Tongue (tissue), 2 donors: ENCODE data around the gene ITPR1. TPM values are rescaled to one million over a fixed set of nuclear protein-coding genes. Genes with fewer than 3 reads are reported as not detected.
"Not testable (repeated sequence)": the region's sequence is repeated elsewhere in the genome, so short reads cannot be mapped to it uniquely, and the experiment has no call there.

Experiments
- DNase-seq: peaks from one replicate; pipeline ENCODE4 v3.0.0-alpha.2; 2015
- total RNA-seq: library from RNA; depleted of rRNA; stranded (reverse); fragments of >200 nt; gene quantifications from one replicate; pipeline ENCODE4 v1.2.3, GENCODE V29; 2014

Gene ITPR1
- total RNA-seq = 47.3 TPM

DNA sequence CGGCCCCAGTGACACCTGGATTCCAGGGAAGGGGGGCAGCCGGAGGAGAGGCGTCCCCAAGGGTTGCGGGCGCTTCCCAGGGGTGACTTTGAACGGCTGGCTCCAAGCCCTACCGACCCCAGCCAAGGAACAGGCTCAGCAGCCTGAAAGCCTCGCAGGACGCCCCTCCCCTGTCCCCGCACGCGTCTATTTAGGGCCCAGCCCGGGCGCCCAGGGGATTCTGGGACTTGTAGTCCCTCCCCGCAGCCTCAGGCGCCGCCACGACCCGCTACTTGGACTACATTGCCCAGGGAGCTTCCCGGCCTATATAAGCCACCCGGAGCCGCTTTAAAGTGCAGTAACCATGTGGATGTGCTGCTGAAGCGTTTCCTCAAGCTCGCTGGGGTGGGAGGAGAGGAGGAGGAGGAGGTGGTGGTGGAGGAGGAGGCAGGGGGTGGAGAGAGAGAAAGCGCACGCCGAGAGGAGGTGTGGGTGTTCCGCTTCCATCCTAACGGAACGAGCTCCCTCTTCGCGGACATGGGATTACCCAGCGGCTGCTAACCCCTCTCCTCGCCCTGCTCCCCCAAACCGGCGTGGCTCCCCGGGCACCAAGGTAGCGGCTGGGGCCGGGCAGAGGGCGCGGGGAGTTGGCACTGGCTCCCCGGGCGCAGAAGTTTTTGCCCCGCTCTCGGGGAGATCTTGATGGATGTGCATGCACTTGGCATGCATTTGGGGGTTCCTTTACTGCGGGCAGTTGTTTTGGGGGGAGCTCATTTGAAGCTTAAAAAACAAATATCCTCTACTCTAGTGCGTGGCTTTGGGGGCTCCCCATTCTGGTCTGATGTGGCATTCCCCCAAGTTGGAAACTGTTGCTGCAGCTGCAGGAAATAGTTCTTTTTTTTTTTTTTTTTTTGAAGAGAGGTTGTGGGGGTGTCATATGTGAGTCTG, at the start of gene ITPR1:
TSS of gene ITPR1 (plus strand) at position 335 of the 927 bp plus-strand sequence. CDS start 23,144 bp downstream, outside the sequence.
- DNase-seq = peak; percentile 99

- no peak for DNase-seq
These were observed 45.7 kb upstream of the ITPR1 start for GRCh38 chr3:4447295-4447999.

DNA sequence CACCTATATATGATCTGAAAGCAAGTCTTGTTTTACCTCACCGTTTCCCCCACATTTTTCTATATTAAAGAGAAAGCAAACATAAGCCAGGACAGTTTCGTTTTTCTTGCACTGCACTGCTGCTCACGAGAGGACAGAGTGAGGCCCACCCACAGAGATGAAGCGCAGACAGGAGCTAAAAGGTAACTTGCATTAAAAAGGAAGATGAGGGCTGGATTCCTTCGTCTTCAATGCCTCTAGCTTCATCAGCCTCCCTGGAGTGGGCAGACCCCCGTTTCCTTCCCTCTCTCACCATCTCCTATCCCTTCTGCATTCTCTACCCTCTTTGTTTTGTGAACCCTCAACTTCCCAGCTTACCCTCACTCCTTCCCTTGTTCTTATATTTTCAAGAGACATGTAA, 45.0 kb upstream of the ITPR1 start:
- DNase-seq = no peak

DNA sequence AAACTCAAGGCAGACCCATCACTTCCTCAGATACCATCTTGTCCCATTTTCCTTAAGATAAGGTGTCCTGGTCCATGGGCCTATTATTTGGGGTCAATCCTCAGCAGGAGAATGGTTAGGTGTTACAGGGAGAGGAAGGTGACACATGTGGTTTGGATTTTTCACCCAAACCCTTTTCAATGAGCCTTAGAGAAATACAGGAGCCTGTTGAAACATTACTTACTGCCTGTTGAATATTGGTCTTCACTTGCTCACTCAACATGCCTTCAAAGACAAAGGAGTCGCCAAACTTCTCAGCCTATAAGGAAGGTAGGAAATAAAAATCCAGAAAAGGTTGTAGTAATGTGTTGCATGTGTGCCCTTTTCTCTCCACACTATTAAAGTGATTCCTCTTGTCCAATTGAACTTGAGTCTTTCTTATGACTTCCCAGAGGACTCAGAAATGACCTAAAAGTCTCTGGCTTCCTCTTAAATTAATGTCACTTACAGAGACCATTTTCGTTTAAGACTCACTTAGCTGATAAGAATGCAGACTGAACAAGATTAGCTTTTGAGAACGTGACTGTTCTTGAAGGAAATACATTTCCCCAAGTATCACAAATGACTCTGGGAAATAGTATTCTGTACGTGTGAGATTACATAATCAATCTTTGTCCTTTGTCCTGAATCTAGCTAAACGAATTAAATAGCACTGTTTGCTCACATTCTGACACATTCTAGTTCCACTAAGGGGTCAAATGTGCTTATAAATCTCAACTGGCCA, 43.9 kb upstream of the ITPR1 start:
- no peak for DNase-seq

GRCh38 chr3:4454142-4454541, 39.0 kb upstream of the ITPR1 start:
- no peak for DNase-seq

GRCh38 chr3:4456780-4457179, 36.4 kb upstream of the ITPR1 start:
- not testable (repeated sequence) for DNase-seq

GRCh38 chr3:4458961-4459360, 34.2 kb upstream of the ITPR1 start:
- DNase-seq = no peak

GRCh38 chr3:4460334-4460733, 32.8 kb upstream of the ITPR1 start:
- no peak for DNase-seq

DNA sequence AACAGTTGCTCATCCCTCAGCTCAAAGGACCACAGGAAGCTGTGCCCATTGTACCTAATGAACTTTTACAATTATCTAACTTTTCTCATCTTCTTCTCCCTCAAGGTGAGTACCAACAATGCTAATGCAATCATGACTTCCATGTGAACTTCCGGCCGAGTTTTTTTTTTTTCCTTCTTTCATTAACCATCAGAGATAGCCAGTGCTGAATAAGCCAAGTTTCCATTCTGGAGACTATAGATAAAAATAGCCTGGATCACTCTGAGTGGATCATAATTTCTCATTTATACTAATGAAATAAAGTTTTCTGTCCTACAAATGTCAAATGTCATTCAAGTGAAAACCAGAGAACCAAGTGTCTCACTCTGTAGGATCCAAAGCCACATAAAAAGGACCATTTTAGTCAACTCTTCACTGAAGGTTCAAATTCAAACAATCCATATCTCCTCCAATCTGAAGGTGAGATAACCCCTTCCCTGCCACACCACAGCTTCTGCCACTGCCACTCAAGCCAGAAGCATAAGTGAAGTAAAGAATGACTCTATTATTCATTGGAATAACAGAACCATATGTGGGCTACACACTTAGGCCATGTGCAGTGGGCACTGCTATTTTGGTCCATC, 31.6 kb upstream of the ITPR1 start:
- no peak for DNase-seq

DNA sequence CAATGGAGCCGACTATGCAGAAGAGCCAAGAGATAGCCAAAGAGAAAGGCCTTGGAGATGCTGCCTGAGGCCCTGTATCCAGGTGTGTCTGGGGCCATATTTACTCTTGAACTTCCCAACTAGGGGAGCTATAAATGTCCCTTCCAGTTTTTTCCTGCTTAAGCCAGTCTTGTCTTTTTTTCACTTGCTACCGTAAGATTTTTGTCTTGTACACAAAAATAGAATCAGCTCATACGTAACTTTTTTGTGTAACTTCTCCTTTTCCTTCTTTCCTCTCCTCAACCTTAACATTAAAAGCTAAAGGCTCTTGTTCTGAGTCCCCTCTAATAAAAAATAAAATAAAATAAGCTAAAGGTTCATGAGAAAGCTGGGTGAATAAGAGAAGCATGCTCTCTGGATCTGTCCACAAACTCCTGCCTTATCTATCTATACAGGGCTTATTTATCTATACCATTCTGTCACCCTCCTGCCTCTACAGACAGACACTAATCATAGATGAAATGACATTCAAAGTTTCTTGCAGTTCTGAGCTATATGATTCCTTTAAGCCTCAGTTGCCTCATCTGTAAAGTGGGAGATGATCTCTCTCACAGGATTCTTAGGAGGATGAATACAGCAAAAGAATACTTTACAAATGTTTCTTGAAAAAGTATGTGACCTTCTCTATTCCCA, 30.6 kb upstream of the ITPR1 start:
- DNase-seq = no peak

GRCh38 chr3:4464576-4464975, 28.6 kb upstream of the ITPR1 start:
- no peak for DNase-seq

DNA sequence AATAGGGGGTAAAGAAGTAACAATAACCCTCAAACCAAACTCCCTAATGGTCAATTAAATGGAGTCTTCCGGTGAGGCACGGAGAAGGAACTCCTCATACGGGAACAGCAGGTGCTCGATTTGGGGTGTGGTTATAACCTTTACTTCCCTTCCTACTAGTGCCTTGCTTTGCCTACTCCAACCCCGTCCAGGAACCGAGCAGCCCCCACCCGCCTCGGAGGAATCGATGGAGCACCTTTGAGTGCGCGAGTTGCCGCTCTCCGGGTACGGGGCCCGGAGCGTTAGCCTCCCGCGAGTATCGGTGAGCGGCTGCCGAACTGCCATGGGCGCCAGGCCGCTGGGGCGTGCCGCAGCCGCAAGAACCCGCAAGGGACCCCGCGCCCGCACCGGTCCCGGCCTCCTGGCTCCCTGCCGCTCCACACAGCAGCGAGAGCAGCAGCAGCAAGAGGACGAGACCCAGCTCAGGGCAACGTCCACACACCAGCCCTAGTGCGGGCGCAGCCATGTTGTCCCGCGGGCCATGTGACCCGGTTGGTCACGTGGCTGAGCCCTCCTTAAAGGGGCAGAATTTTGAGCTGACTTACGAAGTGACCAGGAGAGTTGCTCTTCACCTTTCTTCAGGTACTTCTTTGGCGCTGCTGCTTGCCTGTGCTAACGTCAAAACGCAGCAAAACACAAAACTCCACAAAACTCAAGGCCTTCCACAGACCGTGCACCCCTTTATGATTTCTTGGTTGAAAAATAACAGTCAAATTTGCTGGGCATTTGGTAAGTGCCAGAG, 26.2 kb upstream of the ITPR1 start, which contains the start of gene SUMF1:
TSS of gene SUMF1 (minus strand) at position 529 of the 781 bp plus-strand sequence. CDS start at position 505, 24 bp downstream.
- DNase-seq = peak; percentile 91

GRCh38 chr3:4467522-4467867, 25.7 kb upstream of the ITPR1 start:
- DNase-seq = no peak

DNA sequence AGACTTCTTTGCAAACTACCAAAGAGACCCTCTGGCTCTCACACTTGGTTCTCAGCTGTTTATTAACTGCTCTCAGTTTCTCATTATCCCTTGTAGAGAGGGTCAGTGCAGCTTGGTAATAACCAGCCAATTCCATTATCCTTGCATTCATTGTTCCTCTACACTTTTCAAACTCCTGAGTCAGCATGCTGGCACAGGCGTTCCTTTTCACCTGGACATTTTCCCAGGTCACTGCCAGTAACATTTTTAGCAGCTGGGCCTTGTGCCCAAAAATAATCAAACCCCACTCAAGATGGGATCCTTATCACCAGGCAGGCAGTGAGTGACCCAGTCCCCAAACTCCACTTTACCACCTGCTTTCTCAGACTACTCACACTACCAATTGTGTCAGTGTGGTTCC, 21.2 kb upstream of the ITPR1 start:
- no peak for DNase-seq

DNA sequence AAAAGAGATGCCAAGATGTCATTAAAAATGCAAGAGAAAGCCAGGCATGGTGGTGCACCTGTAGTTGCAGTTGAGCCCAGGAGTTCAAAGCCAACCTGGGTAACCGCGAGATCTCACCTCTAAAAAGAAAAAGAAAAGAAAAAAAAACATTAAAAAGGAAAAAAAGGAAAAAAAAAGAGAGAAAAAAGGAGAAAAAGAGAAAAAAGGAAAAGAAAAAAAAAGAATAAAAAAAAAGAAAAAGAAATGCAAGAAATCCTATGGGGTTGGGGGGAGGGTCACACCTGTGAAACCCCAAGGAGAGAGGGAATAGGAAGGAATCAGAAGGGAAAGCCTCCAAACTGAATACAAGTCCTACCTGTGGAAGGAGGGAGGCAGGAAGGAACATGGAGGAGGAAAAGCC, 20.8 kb upstream of the ITPR1 start:
- no peak for DNase-seq

DNA sequence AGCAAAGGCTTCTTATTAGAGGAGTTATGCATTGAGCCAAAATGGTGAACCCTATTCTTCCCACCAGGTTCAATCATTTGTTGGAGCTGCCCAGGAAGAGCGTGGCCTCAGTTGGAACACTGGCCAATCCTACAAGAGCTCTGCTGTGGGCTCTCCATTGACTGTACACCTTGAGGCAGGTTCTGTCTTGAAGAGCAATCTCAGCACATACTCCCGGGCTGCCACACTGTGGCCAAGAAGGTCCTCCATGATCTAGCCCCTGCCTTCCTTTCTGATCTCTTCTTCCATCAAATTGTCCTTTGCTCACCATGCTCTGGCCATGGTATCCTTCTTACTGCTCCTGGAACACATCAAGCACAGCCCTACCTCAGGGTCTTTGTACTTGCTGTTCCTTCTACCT, 20.4 kb upstream of the ITPR1 start:
- DNase-seq = no peak

GRCh38 chr3:4474683-4475490, 18.3 kb upstream of the ITPR1 start:
- peak; percentile 11 for DNase-seq

DNA sequence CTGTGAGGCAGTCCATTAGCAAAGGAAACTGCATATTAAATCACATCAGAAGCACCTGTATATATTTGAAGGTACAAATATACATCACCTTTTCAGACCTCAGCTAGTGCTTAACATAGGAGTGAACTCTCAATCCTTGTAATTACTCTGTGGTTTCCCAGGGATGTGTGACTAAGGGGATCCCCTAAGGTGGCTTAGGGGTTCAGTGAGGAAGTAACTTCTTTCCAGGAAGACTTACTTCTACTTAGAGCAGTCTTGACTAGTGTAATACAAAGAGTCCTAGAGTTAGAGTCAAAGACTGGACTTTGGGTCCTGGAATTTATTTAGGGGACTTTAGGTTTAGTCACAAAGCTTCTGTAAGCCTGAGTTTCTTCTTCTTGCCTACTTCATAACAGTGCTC, 17.3 kb upstream of the ITPR1 start:
- no peak for DNase-seq

GRCh38 chr3:4476496-4476895, 16.7 kb upstream of the ITPR1 start:
- DNase-seq = no peak

DNA sequence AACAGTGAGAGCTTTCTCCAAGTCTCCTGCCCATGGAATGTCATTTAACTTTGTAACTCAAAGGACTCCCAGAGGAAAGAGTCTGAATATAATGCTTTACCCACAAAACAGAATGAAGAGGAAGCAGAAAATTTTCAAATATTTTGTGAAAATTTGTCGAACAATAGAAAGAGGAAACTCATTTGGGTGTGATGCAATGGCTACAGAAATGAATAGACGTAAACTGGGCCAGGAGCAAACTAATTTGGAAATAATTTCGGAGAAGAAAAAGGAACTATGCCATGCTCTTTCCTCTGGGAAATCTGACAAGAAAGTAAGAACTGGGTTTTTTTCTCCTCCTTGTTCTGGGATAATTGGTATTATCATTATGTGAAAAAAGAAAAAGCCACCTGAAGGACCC, 14.9 kb upstream of the ITPR1 start:
- no peak for DNase-seq
